Endothelial cell of umbilical vein (primary cell): ENCODE data around the gene RECK. TPM values are rescaled to one million over a fixed set of nuclear protein-coding genes. Genes with fewer than 3 reads are reported as not detected.

ENCODE experiments used
- BruUV-seq: library from RNA; stranded (reverse); fragments of 400-500 nt; replicated peaks from 2 replicates; lab custom pipeline; 2021; lab: Mats Ljungman, UMichigan
- CTCF ChIA-PET: fragments of 300-600, 350-600 bp; sonication (Branson Sonifier 250); formaldehyde crosslinking; loops from one replicate; lab custom pipeline; 2021; ENCODE audit warnings: antibody characterized with exemption, inconsistent platforms; lab: Charles Lee
- POLR2A ChIA-PET: fragments of 300-600, 350-600 bp; sonication (Branson Sonifier 250); formaldehyde crosslinking; loops from one replicate; lab custom pipeline; 2021; ENCODE audit warnings: antibody characterized with exemption, inconsistent platforms; lab: Charles Lee
- DNase-seq: peaks from one replicate; pipeline ENCODE4 v3.0.0-alpha.2; 2011; ENCODE audit warnings: low read depth, low spot score
- FAIRE-seq: peaks from 2 replicates; lab custom pipeline; 2011; peaks lifted over from hg19 to GRCh38; lab: Jason Lieb, UNC
- H2AFZ ChIP-seq: 2 replicates; pipeline ENCODE4 v1.6.0; 2012; ENCODE audit warnings: low read depth, low read length, control low read depth, inconsistent platforms
- H3K27ac ChIP-seq: 2 replicates; pipeline ENCODE4 v1.5.1; 2011; ENCODE audit warnings: low read depth, mild to moderate bottlenecking, control low read depth, low read length, moderate library complexity; ENCODE audit not compliant: insufficient read depth
- H3K27me3 ChIP-seq, 2 experiments: 2 replicates each; pipeline versions ENCODE4 v1.6.0 to v1.6.1; 2011; ENCODE audit warnings: low read length in 2 of 2, mixed read lengths in 1 of 2; ENCODE audit not compliant: control insufficient read depth in 2 of 2, insufficient read depth in 2 of 2
- H3K36me3 ChIP-seq, 2 experiments: 2 replicates in 1 of 2; 3 replicates in 1 of 2; pipeline ENCODE4 v1.5.1; 2011; ENCODE audit warnings: low read length in 2 of 2, mild to moderate bottlenecking in 1 of 2, moderate library complexity in 1 of 2; ENCODE audit not compliant: control insufficient read depth in 2 of 2, insufficient read depth in 2 of 2; ENCODE audit errors: extremely low read depth in 1 of 2
- H3K4me1 ChIP-seq: 3 replicates; pipeline ENCODE4 v1.5.1; 2011; ENCODE audit warnings: mild to moderate bottlenecking, low read length; ENCODE audit not compliant: control insufficient read depth, insufficient read depth; ENCODE audit errors: extremely low read depth
- H3K4me2 ChIP-seq: 2 replicates; pipeline ENCODE4 v1.6.1; 2011; ENCODE audit warnings: low read length, control low read depth, mixed read lengths; ENCODE audit not compliant: insufficient read depth
- H3K4me3 ChIP-seq, 3 experiments: fragments of 200-600 bp in 1 of 3; sonication (generic), shearing (Covaris generic) in 1 of 3; replicated peaks in 1 of 3; 2 replicates each; pipeline ENCODE4 v1.5.1; 2011 to 2016; ENCODE audit warnings: control low read depth in 3 of 3, low read length in 3 of 3, mild to moderate bottlenecking in 2 of 3, inconsistent platforms in 1 of 3, low read depth in 1 of 3, moderate library complexity in 1 of 3; ENCODE audit not compliant: insufficient read depth in 1 of 3
- H3K79me2 ChIP-seq: 2 replicates; pipeline ENCODE4 v1.6.0; 2012; ENCODE audit warnings: low read length, inconsistent platforms; ENCODE audit not compliant: control insufficient read depth, insufficient read depth
- H3K9ac ChIP-seq: replicated peaks from 2 replicates; pipeline ENCODE3; 2011; ENCODE audit warnings: low read length, control low read depth; ENCODE audit not compliant: insufficient read depth; ENCODE audit errors: extremely low read depth
- H3K9me1 ChIP-seq: replicated peaks from 3 replicates; pipeline ENCODE4 v1.6.0; 2011; ENCODE audit warnings: mild to moderate bottlenecking, low read length; ENCODE audit not compliant: control insufficient read depth, insufficient read depth; ENCODE audit errors: extremely low read depth
- H3K9me3 ChIP-seq: replicated peaks from 2 replicates; pipeline ENCODE4 v1.5.1; 2012; ENCODE audit warnings: low read length, inconsistent platforms; ENCODE audit not compliant: control insufficient read depth, insufficient read depth
- H4K20me1 ChIP-seq: replicated peaks from 2 replicates; pipeline ENCODE3; 2011; ENCODE audit warnings: mild to moderate bottlenecking, low read length; ENCODE audit not compliant: control insufficient read depth, insufficient read depth; ENCODE audit errors: extremely low read depth
- CTCF ChIP-seq, 2 donors: IDR thresholded peaks; 1 replicate in 1 of 2; 2 replicates in 1 of 2; pipeline ENCODE4 v1.5.1; 2011; ENCODE audit warnings: low read length in 2 of 2, mild to moderate bottlenecking in 2 of 2, moderate library complexity in 2 of 2, control low read depth in 1 of 2, inconsistent platforms in 1 of 2, low read depth in 1 of 2; ENCODE audit not compliant: insufficient read depth in 1 of 2; ENCODE audit errors: extremely low read depth in 1 of 2
- EZH2 ChIP-seq: IDR thresholded peaks from 2 replicates; pipeline ENCODE4 v1.6.1; 2012; ENCODE audit warnings: borderline replicate concordance, low read depth, mild to moderate bottlenecking, moderate library complexity, low read length, inconsistent platforms; ENCODE audit not compliant: severe bottlenecking
- FOS ChIP-seq: IDR thresholded peaks from 2 replicates; pipeline ENCODE4 v1.6.1; 2011; ENCODE audit warnings: mild to moderate bottlenecking, low read length, moderate library complexity, borderline replicate concordance; ENCODE audit not compliant: insufficient read depth
- GATA2 ChIP-seq: IDR thresholded peaks from 2 replicates; pipeline ENCODE4 v1.7.0; 2011; ENCODE audit warnings: low read depth, mild to moderate bottlenecking, moderate library complexity, mixed read lengths, low read length; ENCODE audit not compliant: insufficient read length, insufficient read depth
- JUN ChIP-seq: IDR thresholded peaks from 2 replicates; pipeline ENCODE4 v1.6.1; 2011; ENCODE audit warnings: borderline replicate concordance, low read depth; ENCODE audit not compliant: insufficient read length, insufficient read depth
- MYC ChIP-seq: IDR thresholded peaks from one replicate; pipeline ENCODE4 v1.6.1; 2011; ENCODE audit warnings: mild to moderate bottlenecking, low read depth, low read length
- POLR2A ChIP-seq: IDR thresholded peaks from 2 replicates; pipeline ENCODE4 v1.6.1; 2012; ENCODE audit warnings: low read depth, mild to moderate bottlenecking, control low read depth, low read length
- POLR2AphosphoS5 ChIP-seq: IDR thresholded peaks from 2 replicates; pipeline ENCODE4 v1.6.1; 2012; ENCODE audit warnings: low read depth, mild to moderate bottlenecking, control low read depth, low read length, moderate library complexity; ENCODE audit not compliant: insufficient read depth
- dilution Hi-C: fragments of 300-500 bp; cut with MboI; formaldehyde crosslinking; loops from one replicate; pipeline ENCODE4 v1.15.0; 2019; ENCODE audit warnings: low sequenced_read_pairs; ENCODE audit not compliant: extremely low pct_ligation_motif_present
- intact Hi-C: fragments of 100-400 bp; cut with micrococcal nuclease; formaldehyde crosslinking; loops from one replicate; pipeline ENCODE4 v1.10.0; 2022
- polyA plus RNA-seq, 4 experiments: library from polyadenylated mRNA; depleted of rRNA in 3 of 4; stranded (reverse) in 3 of 4; unstranded in 1 of 4; fragments of >200 nt; gene quantifications; 2 replicates each; pipeline versions ENCODE4 v1.2.1 to v1.2.3, GENCODE V29; 2011 to 2012; ENCODE audit warnings: missing spikeins in 1 of 4
- total RNA-seq: library from RNA; stranded (reverse); gene quantifications from 2 replicates; pipeline ENCODE4 v1.2.3, GENCODE V29; 2021
- TF ChIP-seq, protein P1 (sequence below): IDR thresholded peaks from 2 replicates; pipeline ENCODE4 v1.6.1; 2011; ENCODE audit not compliant: insufficient read depth, insufficient read length

RECK gene
- total and polyA plus RNA-seq, 2 donors (not counting 3 experiments of a cell fraction or from before 2014, with no cell fraction given): 12.0 to 14.1 TPM

DNA sequence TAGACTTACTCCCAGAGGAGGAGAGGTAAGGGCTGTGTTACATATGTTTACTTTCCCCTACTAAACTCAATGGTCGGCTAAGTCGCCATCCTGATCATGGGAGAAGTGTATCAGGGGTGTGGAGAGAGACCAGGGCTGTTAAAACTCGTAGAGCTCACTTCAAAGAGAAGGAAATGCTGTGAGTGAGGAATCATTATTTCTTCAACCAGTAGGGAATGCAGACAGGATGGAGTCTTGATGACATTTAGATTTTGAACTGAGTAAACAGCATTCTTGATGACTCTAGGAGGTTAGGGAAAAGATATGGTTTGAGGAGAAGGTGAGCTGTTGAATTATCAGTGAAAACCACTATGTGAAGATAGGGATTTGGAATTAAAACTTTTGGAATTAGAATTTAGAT lies 17.3 kb downstream of the RECK start:
- Histone ChIP-seq H3K4me1 (peaks cover 6% of the 10 kb centered on the region), H3K27ac (no peak overlapping the region), H3K9me1 (no peaks in the 10 kb centered on the region), H3K9me3 (no peaks in the 10 kb centered on the region), H4K20me1 (no peaks in the 10 kb centered on the region), H3K4me3 (no peak overlapping the region), H3K9ac (no peak overlapping the region), H3K79me2 (peaks cover 10% of the 10 kb centered on the region), H2AFZ (peak overlapping the region; percentile 34), H3K4me2 (no peak overlapping the region), H3K27me3 (no peaks in the 10 kb centered on the region), H3K36me3 (peaks cover 0 to 2% of the 10 kb centered on the region in 2 experiments)
- ChIA-PET CTCF (interaction anchor here (0.5 to 2.6 kb wide), 12 partner anchors 13 to 275 kb away, joined by 3 to 16 read pairs (median 4); no protein-coding TSS in a partner anchor), POLR2A (interaction anchor here (0.7 kb wide), 2 partner anchors 19 to 930 kb away, joined by 5 read pairs; no protein-coding TSS in a partner anchor)
- intact Hi-C loops (no loop called here), dilution Hi-C loops (no loop called here)
- no peak for TF ChIP-seq FOS
- TF ChIP-seq GATA2: no peak
- TF ChIP-seq, protein P1, sequence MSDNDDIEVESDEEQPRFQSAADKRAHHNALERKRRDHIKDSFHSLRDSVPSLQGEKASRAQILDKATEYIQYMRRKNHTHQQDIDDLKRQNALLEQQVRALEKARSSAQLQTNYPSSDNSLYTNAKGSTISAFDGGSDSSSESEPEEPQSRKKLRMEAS: no peak
- no peak for TF ChIP-seq CTCF (IDR thresholded peaks at IDR 0.05; ENCODE audit: extremely low read depth in 1 of 2, insufficient read depth in 1 of 2, low read depth in 1 of 2, low read length in 2 of 2)
- TF ChIP-seq EZH2: no peak
- TF ChIP-seq JUN: no peak
- no peak for TF ChIP-seq MYC
- no peak for TF ChIP-seq POLR2AphosphoS5
- no peak for TF ChIP-seq POLR2A
- no peak for FAIRE-seq
- DNase-seq: peak; percentile 50
- BruUV-seq: no TSS peak
